ENCODE data around the gene BCL2L12. TPM values are rescaled to one million over a fixed set of nuclear protein-coding genes. Genes with fewer than 3 reads are reported as not detected.
A peak's percentile ranks its signal among the peaks of the same experiment; 100 is the strongest.

BCL2L12 gene
- polyA plus RNA-seq, 1 of the 3 experiments (the other 2 are of a cell fraction), result 27.9 TPM

- H3F3A ChIP-seq (replicated peaks; ENCODE audit: insufficient read depth), result peaks cover 22% of the 10 kb centered on the region
- H3K79me2 ChIP-seq (ENCODE audit: insufficient read depth), result peaks cover 59% of the 10 kb centered on the region
- 2% methylated on average over 17 of the region's 21 CpGs for WGBS (ENCODE audit: low lambda C conversion rate)
- H3K36me3 ChIP-seq (replicated peaks in 1 of 2; ENCODE audit: control insufficient read depth in 1 of 2, insufficient read depth in 2 of 2, low read length in 1 of 2), result peaks cover 13 to 21% of the 10 kb centered on the region in 2 experiments
- peak overlapping the region; percentile 90 to 98 for H3K4me3 ChIP-seq (ENCODE audit: low read depth in 2 of 2, low read length in 1 of 2)
- H3K9ac ChIP-seq, result peak overlapping the region; percentile 97
- no peaks in the 10 kb centered on the region for H3K9me2 ChIP-seq
- H3K9me3 ChIP-seq, result no peaks in the 10 kb centered on the region
- H2AFZ ChIP-seq (ENCODE audit: low read depth), result no peak overlapping the region
- peaks cover 20 to 25% of the 10 kb centered on the region in 2 experiments; a peak in 3 of 4 replicates for H3K4me1 ChIP-seq (ENCODE audit: control insufficient read depth in 1 of 2, insufficient read depth in 2 of 2, low read depth in 1 of 2, low read length in 1 of 2)
- TF ChIP-seq RCOR1 (IDR thresholded peaks at IDR 0.05; ENCODE audit: low read length) (0 out of 2 replicates have a peak, but pooled peaks have one; percentile 7), CHD2 (IDR thresholded peaks at IDR 0.05; ENCODE audit: low read length, partially characterized antibody) (peak; percentile 73), TAF1 (IDR thresholded peaks at IDR 0.05; ENCODE audit: borderline replicate concordance, low read depth, low read length) (no peak), RAD21 (IDR thresholded peaks at IDR 0.05; ENCODE audit: low read length) (peak; percentile 60), CTCF (IDR thresholded peaks at IDR 0.05) (peak; percentile 72)
- peak overlapping the region; percentile 97 for H3K4me2 ChIP-seq
- peaks cover 48% of the 10 kb centered on the region for H4K20me1 ChIP-seq (ENCODE audit: insufficient read depth)
- peak; percentile 81 for DNase-seq
- ChIA-PET CTCF (interaction anchor here (0.8 to 8.8 kb wide), 15 partner anchors 8 to 175 kb away, joined by 3 to 78 read pairs (median 4); partner anchors contain the start of genes ADM5, BCL2L12, CPT1C and FUZ), POLR2A (interaction anchor here (0.6 to 2.1 kb wide), 3 partner anchors 11 to 37 kb away, joined by 3 to 11 read pairs (median 4); partner anchors contain the start of genes ADM5 and CPT1C)
- H3K27ac ChIP-seq (ENCODE audit: low read depth in 2 of 2, low read length in 1 of 2), result peak overlapping the region; percentile 89 to 95
- no peaks in the 10 kb centered on the region for H3K27me3 ChIP-seq (ENCODE audit: insufficient read depth)
These were observed 12.4 kb downstream of the BCL2L12 start for GRCh38 chr19:49677901-49678674.

- WGBS (ENCODE audit: low lambda C conversion rate), result 68% methylated on average over 9 of the region's 12 CpGs
- TF ChIP-seq POLR2AphosphoS5 (IDR thresholded peaks at IDR 0.05; ENCODE audit: low read depth, low read length) (no peak), EZH2phosphoT487 (IDR thresholded peaks at IDR 0.05; ENCODE audit: borderline replicate concordance, low read depth) (no peak), FOSL2 (IDR thresholded peaks at IDR 0.05; ENCODE audit: borderline replicate concordance, low read depth) (no peak), ELF1 (IDR thresholded peaks at IDR 0.05) (no peak), USF1 (IDR thresholded peaks at IDR 0.05; ENCODE audit: borderline replicate concordance, low read depth) (no peak), CHD2 (IDR thresholded peaks at IDR 0.05; ENCODE audit: low read length, partially characterized antibody) (no peak), RCOR1 (IDR thresholded peaks at IDR 0.05; ENCODE audit: low read length) (no peak), TCF12 (IDR thresholded peaks at IDR 0.05) (no peak)
- TF ChIP-seq, protein P1, sequence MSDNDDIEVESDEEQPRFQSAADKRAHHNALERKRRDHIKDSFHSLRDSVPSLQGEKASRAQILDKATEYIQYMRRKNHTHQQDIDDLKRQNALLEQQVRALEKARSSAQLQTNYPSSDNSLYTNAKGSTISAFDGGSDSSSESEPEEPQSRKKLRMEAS (IDR thresholded peaks at IDR 0.05; ENCODE audit: low read depth), result no peak
- TF ChIP-seq, protein P2, sequence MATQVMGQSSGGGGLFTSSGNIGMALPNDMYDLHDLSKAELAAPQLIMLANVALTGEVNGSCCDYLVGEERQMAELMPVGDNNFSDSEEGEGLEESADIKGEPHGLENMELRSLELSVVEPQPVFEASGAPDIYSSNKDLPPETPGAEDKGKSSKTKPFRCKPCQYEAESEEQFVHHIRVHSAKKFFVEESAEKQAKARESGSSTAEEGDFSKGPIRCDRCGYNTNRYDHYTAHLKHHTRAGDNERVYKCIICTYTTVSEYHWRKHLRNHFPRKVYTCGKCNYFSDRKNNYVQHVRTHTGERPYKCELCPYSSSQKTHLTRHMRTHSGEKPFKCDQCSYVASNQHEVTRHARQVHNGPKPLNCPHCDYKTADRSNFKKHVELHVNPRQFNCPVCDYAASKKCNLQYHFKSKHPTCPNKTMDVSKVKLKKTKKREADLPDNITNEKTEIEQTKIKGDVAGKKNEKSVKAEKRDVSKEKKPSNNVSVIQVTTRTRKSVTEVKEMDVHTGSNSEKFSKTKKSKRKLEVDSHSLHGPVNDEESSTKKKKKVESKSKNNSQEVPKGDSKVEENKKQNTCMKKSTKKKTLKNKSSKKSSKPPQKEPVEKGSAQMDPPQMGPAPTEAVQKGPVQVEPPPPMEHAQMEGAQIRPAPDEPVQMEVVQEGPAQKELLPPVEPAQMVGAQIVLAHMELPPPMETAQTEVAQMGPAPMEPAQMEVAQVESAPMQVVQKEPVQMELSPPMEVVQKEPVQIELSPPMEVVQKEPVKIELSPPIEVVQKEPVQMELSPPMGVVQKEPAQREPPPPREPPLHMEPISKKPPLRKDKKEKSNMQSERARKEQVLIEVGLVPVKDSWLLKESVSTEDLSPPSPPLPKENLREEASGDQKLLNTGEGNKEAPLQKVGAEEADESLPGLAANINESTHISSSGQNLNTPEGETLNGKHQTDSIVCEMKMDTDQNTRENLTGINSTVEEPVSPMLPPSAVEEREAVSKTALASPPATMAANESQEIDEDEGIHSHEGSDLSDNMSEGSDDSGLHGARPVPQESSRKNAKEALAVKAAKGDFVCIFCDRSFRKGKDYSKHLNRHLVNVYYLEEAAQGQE (IDR thresholded peaks at IDR 0.05; ENCODE audit: low read depth, low read length), result no peak
- Histone ChIP-seq H3K36me3 (replicated peaks in 1 of 2; ENCODE audit: control insufficient read depth in 1 of 2, insufficient read depth in 2 of 2, low read length in 1 of 2) (peaks cover 20 to 24% of the 10 kb centered on the region in 2 experiments), H3K27ac (ENCODE audit: low read depth in 2 of 2, low read length in 1 of 2) (no peak overlapping the region; a peak in 2 of 4 replicates), H3K4me1 (ENCODE audit: control insufficient read depth in 1 of 2, insufficient read depth in 2 of 2, low read depth in 1 of 2, low read length in 1 of 2) (peaks cover 20 to 25% of the 10 kb centered on the region in 2 experiments; a peak in 3 of 4 replicates), H3K27me3 (ENCODE audit: insufficient read depth) (no peaks in the 10 kb centered on the region), H3K4me3 (ENCODE audit: low read depth in 2 of 2, low read length in 1 of 2) (peak overlapping the region in 1 of 2 experiments; percentile 98; a peak in 3 of 4 replicates), H3K9me2 (no peaks in the 10 kb centered on the region), H2AFZ (ENCODE audit: low read depth) (no peak overlapping the region), H3K9ac (no peak overlapping the region), H3K9me3 (no peaks in the 10 kb centered on the region), H3F3A (replicated peaks; ENCODE audit: insufficient read depth) (peaks cover 16% of the 10 kb centered on the region), H4K20me1 (ENCODE audit: insufficient read depth) (peaks cover 54% of the 10 kb centered on the region), H3K4me2 (peak overlapping the region; percentile 97; the same call in 1 of the 2 replicates), H3K79me2 (ENCODE audit: insufficient read depth) (peaks cover 61% of the 10 kb centered on the region)
- no peak for DNase-seq
- ChIA-PET POLR2A (no interaction called here), CTCF (interaction anchor here (0.8 to 8.8 kb wide), 10 partner anchors 9 to 188 kb away, joined by 3 to 78 read pairs (median 4); partner anchors contain the start of genes ADM5, BCL2L12, CPT1C and IRF3)
These were observed 13.4 kb downstream of the BCL2L12 start for GRCh38 chr19:49678985-49679770.
